ENCODE data around the gene BLM.

GRCh38 chr15:90762109-90762508 is 45.0 kb downstream of the BLM start:
- no peak for TF ChIP-seq EZH2 (IDR thresholded peaks at IDR 0.05; ENCODE audit: insufficient read depth, poor library complexity, severe bottlenecking)
- no peak for TF ChIP-seq EZH2phosphoT487 (IDR thresholded peaks at IDR 0.05; ENCODE audit: insufficient read depth, low read depth)

Measured in GM23248 (cell line).